Activated CD8-positive, alpha-beta memory T cell treated with anti-CD3 and anti-CD28 coated beads, Interleukin-2, amount 50 U/mL, for 48 hours (primary cell): ENCODE data around the gene NFILZ.
"Not testable (repeated sequence)": the region's sequence is repeated elsewhere in the genome, so short reads cannot be mapped to it uniquely, and the experiment has no call there.

ENCODE experiments used
- DNase-seq: peaks from one replicate; pipeline ENCODE4 v3.0.0-alpha.2; 2020

Gene NFILZ

GRCh38 chr19:8611877-8612806 is 18.3 kb upstream of the NFILZ start:
- DNase-seq, result no peak

GRCh38 chr19:8612807-8613171 is 17.6 kb upstream of the NFILZ start:
- DNase-seq, result no peak

DNA sequence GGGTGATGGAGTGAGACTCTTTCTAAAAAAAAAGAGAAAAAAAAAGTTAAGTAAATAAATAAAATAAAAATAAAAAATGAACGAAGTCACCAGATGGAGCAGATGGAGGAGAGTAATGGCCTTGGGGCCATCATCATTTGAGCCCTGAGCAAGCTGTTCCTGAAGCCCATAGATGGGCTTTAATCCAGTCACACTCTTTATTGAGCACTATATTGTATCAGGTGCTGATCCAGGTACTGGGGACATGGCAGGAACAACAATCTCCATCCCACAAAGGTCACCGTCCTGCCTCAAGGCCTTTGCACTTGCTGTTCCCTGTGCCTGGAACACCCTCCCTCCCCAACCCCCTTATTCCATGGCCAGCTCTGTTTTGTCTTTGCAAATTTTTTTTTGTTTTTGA is 16.0 kb upstream of the NFILZ start:
- no peak for DNase-seq

DNA sequence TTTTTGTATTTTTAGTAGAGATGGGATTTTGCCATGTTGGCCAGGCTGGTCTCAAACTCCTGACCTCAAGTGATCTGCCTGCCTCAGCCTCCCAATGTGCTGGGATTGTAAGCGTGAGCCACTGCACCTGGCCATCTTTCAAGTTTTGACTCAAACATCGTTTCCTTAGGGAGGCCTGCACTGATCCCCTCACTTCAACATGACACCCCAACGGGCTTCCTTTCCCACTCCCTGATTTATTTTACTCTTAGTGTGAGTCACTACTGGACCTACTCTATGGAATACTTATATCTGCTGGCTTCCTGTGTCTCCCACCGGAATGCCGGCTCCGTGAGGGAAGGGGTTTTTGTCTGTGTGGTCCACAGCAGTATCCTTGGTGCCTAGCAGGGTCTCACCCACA is 15.4 kb upstream of the NFILZ start:
- no peak for DNase-seq

DNA sequence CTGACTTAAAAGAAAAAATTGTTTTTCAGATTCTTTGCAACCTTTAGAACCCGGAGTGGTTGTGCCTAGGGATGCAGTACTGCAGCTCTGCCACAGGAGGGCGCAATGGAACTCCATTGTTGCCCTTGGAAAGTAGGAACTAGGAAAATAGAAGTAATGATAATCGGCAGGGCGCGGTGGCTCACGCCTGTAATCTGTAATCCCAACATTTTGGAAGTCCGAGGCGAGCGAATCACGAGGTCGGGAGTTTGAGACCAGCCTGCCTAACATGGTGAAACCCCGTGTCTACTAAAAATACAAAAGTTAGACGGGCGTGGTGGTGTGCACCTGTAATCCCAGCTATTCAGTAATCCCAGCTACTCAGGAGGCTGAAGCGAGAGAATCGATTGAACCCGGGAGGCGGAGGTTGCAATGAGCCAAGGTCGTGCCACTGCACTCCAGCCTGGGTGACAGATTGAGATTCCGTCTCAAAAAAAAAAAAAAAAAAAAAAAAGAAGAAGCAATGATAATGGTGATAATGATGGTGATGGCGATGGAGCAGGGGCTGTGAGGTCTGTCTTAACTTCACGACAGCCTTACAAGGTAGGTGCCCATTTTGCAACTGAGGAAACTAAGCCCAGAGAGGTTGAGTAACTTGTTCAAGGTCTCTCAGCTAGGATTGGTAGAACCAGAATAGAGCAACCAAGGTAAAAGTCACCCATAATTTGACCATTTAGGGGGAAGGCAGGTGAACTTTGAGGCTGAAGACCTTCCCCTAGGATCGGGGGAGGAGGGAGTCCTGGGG is 14.4 kb upstream of the NFILZ start:
- peak; percentile 87 for DNase-seq

GRCh38 chr19:8616861-8617260 is 13.6 kb upstream of the NFILZ start:
- no peak for DNase-seq

DNA sequence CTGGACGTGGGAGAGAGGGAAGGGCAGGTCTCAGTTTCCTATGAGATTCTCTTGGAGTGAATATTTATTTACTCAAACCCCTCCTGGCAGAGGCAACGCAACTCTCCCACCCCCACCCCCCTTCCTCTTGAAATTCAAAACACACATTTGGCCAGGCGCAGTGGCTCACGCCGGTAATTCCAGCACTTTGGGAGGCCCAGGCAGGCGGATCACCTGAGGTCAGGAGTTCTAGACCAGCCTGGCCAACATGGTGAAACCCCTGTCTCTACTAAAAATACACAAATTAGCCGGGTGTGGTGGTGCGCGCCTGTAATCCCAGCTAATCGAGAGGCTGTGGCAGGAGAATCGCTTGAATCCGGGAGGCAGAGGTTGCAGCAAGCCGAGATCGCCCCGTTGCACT is 13.1 kb upstream of the NFILZ start:
- DNase-seq, result not testable (repeated sequence)

- no peak for DNase-seq
Measured at GRCh38 chr19:8617984-8618383, 12.4 kb upstream of the NFILZ start.

GRCh38 chr19:8618751-8619150 is 11.7 kb upstream of the NFILZ start:
- DNase-seq, result no peak

- not testable (repeated sequence) for DNase-seq
Measured at GRCh38 chr19:8622886-8623285, 7.5 kb upstream of the NFILZ start.

GRCh38 chr19:8626842-8627241 is 3.6 kb upstream of the NFILZ start:
- DNase-seq, result no peak

GRCh38 chr19:8629184-8629583 is 1.2 kb upstream of the NFILZ start:
- DNase-seq, result no peak

DNA sequence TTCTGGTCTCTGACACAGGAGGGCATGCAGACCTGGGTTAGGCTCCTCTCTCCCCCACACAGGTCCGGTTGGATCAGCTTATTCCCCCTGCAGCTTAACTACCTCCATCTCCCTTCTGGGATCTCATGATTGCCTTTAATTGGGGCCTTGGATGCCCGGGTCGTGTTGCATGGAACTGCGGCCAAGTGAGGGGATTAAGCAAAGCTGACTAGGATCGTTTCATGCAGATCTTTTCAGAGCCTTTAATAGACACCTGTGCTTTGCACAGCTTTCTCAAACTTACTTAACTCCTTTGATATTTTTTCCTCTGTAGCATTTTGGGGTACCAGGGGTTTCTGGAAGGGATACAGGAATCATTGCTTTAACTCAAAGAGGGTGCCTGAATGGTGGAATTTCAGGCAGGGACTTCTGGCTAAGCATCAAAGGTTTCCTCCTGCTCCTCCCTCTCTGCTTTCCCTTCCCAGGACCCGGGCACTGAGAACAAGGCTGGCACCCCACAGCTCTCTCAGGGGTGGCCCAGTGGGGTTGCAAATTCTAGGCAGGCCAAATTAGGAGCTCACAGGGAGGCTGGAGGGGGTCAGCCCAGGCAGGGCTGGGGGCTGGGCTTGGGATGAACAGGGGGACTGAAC is 477 bp downstream of the NFILZ start:
- no peak for DNase-seq

DNA sequence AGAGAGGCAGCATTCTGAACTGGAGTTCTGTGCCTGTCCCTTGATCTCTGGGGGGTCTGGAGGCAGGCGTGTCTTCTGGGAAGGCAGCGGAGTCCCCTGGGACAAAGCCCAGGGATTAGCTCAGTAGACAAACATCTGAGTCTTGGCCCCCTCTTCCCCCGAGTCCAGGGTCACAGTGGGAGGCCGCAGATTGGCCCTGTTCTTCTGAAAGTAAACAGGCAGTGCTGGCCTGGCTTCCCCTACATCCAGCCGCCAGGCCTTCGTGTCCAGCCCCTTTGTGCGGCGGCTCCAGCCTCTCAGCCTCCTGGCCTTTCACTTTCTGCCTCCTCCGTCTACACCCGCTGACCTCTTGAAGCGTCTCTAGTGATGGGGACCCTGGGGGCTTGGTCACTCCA is 989 bp downstream of the NFILZ start:
- no peak for DNase-seq

GRCh38 chr19:8635422-8635821 is 5.0 kb downstream of the NFILZ start:
- DNase-seq, result no peak

DNA sequence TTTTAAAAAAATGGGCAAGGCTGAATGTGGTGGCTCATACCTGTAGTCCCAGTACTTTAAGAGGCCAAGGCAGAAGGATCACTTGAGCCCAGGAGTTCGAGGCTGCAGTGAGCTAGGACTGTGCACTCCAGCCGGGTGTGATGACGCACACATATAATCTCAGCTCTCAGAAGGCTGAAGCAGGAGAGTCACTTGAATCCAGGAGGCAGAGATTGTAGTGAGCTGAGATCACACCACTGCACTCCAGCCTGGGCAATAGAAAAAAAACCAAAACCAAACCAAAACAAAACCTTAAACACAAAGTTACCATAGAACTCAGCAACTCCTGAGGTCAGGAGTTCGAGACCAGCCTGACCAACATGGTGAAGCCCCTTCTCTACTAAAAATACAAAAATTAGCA is 6.6 kb downstream of the NFILZ start:
- DNase-seq, result not testable (repeated sequence)

DNA sequence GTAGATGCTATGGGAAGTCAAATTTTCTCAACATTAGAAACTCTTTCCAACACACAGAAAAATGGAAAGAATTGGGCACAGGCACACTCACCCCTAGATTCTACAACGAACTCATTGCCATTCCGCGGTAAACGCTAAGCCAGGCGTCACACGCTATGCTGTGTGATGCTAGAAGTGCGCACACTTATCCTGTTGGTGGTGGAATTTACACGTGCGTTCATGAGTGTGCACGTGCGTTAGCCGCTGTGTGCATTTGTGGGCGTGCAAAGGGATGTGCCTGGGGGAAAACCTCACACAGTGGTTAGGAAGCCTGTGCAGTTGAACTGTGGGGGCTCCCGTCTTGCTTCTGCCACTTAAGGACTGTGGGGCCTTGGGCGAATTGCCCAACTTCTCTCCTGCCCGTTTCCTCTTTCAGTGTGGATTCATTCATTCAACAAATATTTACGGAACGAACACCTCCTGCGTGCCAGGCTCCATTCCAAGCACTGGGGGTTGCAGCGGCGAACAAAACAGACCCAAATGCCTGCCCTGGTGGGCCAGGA is 7.7 kb downstream of the NFILZ start:
- no peak for DNase-seq

DNA sequence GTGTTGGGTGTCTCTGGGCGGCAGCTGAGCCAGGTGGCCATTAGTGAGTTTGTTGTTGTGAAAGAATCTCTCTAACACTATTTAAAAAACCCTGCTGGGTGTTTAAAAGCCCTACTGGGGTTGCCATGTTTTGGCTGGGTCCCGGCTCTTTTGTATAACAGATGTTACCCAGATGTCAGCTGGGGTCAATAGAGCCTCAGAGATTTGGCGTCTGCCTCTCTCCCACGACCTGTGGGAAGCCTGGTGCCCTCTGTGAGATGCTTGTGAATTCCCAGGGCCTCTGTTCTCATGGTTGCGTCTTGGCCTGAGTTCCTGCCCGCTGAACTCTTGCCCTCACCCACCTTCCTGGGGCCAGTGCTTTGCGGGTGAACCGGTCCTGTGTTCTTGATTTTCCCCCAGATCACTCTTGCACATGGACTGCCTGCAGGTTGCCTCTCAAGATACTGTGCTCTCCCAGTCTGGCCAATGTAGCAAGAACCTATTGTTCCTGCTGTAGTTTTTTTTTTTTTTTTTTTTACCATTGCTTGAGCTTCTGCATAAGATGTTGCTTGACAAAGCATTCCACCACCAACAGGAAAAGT is 9.5 kb downstream of the NFILZ start:
- no peak for DNase-seq

DNA sequence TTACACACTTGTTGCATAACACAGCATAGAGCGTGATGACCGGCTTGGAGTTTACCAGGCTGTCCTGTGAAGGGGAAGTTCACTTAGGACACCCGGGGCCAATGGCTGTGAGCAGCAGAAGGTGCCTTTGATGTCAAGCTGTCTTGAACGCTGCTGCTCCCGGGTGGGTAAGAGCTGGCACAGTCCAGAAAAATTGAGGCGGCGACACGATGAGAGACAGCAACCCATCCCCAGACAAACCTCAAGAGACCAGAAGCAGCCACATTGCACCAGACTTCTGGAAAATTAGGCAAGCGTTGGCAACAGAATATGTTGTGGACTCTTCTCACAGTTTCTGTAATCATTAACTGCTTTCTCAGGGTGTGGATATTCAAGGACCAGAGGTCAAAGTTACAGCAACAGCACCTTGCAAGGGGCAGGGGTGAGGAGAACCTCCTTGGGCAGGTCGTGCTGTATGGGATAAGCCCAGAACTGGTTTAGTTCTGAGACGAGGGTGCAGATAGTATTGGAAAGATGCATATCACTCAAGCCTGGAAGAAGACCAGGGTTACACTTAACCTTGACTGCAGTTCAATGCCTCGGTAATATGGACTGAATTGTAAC is 10.1 kb downstream of the NFILZ start:
- DNase-seq, result no peak

DNA sequence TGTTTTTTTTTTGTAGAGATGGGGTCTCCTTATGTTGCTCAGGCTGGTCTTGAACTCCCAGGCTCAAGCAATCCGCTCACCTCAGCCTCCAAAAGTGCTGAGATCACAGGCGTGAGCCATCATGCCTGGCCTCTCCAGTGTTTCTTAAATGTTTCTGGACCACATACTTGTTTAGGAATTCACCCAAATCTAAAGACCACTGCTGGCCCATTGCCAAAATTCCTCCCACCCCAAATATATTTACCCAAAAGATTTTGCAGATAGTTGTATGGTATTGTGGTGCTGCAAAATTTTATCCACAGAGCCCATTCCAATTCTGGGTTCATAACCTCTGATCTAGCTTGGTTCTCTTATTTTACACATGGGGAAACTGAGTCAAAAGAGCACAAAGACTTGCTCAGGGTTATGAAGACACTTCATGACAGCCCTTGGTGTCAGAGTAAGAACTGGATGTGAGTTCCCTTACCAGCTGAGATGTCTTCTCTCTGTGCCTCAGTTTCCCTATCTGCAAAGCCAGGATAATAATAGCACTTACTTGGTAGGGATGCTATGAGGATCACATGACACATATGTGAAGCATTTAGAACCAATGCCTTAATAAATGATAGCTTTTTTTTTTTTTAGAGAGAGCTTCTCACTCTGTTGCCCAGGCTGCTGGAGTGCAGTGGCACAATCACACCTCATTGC is 10.9 kb downstream of the NFILZ start:
- DNase-seq, result no peak

DNA sequence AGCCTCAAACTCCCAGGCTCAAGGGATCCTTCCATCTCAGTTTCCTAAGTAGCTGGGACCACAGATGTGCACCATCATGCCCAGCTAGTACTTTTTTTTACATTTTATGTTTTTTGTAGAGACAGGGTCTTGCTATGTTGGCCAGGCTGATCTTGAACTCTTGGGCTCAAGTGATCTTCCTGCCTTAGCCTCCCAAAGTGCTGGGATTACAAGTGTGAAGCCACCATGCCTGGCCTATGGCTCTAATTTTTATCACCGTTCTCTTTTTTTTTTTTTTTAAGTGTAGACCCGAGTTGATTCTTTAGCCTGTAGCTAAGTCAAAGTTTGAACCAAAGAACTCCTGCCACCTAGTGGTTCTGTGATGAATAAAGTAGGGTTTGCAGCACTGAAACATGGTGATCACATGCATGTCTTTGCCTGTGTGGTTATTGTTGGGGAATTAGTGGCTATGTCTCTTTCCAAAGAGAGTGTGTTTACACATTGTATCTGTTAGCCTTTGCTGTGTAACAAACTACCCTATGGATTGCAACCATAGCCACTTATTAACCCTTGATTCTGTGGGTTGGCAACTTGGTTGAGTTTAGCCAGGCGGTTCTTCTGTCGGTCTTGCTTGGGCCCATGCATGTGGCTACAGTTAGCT is 11.6 kb downstream of the NFILZ start:
- no peak for DNase-seq
